HepG2 (cell line): ENCODE data around the gene KIF22. TPM values are rescaled to one million over a fixed set of nuclear protein-coding genes. Genes with fewer than 3 reads are reported as not detected.
"Not testable (repeated sequence)": the region's sequence is repeated elsewhere in the genome, so short reads cannot be mapped to it uniquely, and the experiment has no call there.

Source experiments
- ATAC-seq: fragments of 200-7000 bp; cut with Tn5 transposase; 3 replicates; pipeline ENCODE4 v1.9.1; 2020; ENCODE audit warnings: mild to moderate bottlenecking, moderate library complexity
- BruUV-seq: library from RNA; stranded (reverse); fragments of 400-500 nt; replicated peaks from 2 replicates; lab custom pipeline; 2021; lab: Mats Ljungman, UMichigan
- CTCF ChIA-PET: fragments of 300-600 bp; formaldehyde crosslinking; extraction: SDS; loops from one replicate; lab custom pipeline; 2021; ENCODE audit warnings: low total read pairs, inconsistent platforms, low intra/inter-chr PET ratio; lab: Yijun Ruan, JAX
- POLR2A ChIA-PET: fragments of 350-600 bp; sonication (Branson Sonifier 250); formaldehyde crosslinking; loops from one replicate; lab custom pipeline; 2020; ENCODE audit warnings: antibody characterized with exemption, inconsistent platforms; lab: Yijun Ruan, JAX
- DNase-seq: peaks from one replicate; pipeline ENCODE4 v3.0.0-alpha.2; 2015; ENCODE audit warnings: low spot score
- FAIRE-seq: peaks from 3 replicates; lab custom pipeline; 2011; peaks lifted over from hg19 to GRCh38; lab: Jason Lieb, UNC
- H2AFZ ChIP-seq: one replicate; pipeline ENCODE4 v1.6.1; 2011; ENCODE audit warnings: low read length, inconsistent platforms
- H3K27ac ChIP-seq: fragments of 300-600 bp; 3 replicates; pipeline ENCODE4 v1.8.0; 2011; ENCODE audit warnings: mixed run types, mild to moderate bottlenecking, mixed read lengths, low read length, inconsistent platforms; ENCODE audit not compliant: insufficient read depth; ENCODE audit errors: extremely low read length
- H3K27me3 ChIP-seq, 2 experiments: fragments of 200-600 bp in 1 of 2; 2 replicates in 1 of 2; 3 replicates in 1 of 2; pipeline versions ENCODE4 v1.6.0 to v1.8.0; 2011; ENCODE audit warnings: low read length in 2 of 2, mild to moderate bottlenecking in 2 of 2, moderate library complexity in 2 of 2, inconsistent platforms in 1 of 2; ENCODE audit not compliant: insufficient read depth in 2 of 2, control insufficient read depth in 1 of 2
- H3K36me3 ChIP-seq, 2 experiments: fragments of 200-600 bp in 1 of 2; replicated peaks in 1 of 2; 2 replicates in 1 of 2; 3 replicates in 1 of 2; pipeline versions ENCODE4 v1.5.1 to v1.8.0; 2011; ENCODE audit warnings: low read length in 2 of 2, inconsistent platforms in 1 of 2; ENCODE audit not compliant: insufficient read depth in 2 of 2, control insufficient read depth in 1 of 2
- H3K4me1 ChIP-seq: 2 replicates; pipeline ENCODE4 v1.5.1; 2012; ENCODE audit warnings: low read length, inconsistent platforms; ENCODE audit not compliant: insufficient read depth
- H3K4me2 ChIP-seq: 2 replicates; pipeline ENCODE4 v1.6.0; 2011; ENCODE audit warnings: low read depth, low read length, inconsistent platforms
- H3K4me3 ChIP-seq, 3 experiments: fragments of 200-600 bp in 1 of 3; sonication (generic), shearing (Covaris generic) in 1 of 3; replicated peaks in 1 of 3; 2 replicates each; pipeline ENCODE4 v1.5.1; 2011 to 2016; ENCODE audit warnings: low read length in 3 of 3, inconsistent platforms in 2 of 3, low read depth in 2 of 3, mild to moderate bottlenecking in 2 of 3, control low read depth in 1 of 3, mixed read lengths in 1 of 3; ENCODE audit not compliant: insufficient read depth in 1 of 3
- H3K79me2 ChIP-seq: one replicate; pipeline ENCODE4 v1.6.1; 2011; ENCODE audit warnings: low read length, inconsistent platforms; ENCODE audit not compliant: insufficient read depth
- H3K9ac ChIP-seq: 2 replicates; pipeline ENCODE4 v1.6.0; 2011; ENCODE audit warnings: mild to moderate bottlenecking, low read depth, low read length, inconsistent platforms; ENCODE audit not compliant: insufficient read depth
- H3K9me3 ChIP-seq: 2 replicates; pipeline ENCODE4 v1.5.1; 2012; ENCODE audit warnings: mild to moderate bottlenecking, low read length
- H4K20me1 ChIP-seq: 2 replicates; pipeline ENCODE4 v1.6.0; 2011; ENCODE audit warnings: inconsistent platforms, mild to moderate bottlenecking, low read length, moderate library complexity; ENCODE audit not compliant: insufficient read depth
- FLYWCH1 ChIP-seq: sonication (generic); formaldehyde crosslinking; IDR thresholded peaks from 2 replicates; pipeline ENCODE4 v1.8.1; 2023; ENCODE audit warnings: mild to moderate bottlenecking, missing genetic modification reagents
- GFI1 ChIP-seq: sonication (generic); formaldehyde crosslinking; IDR thresholded peaks from 2 replicates; pipeline ENCODE4 v1.5.0; 2020; ENCODE audit warnings: missing genetic modification reagents, mild to moderate bottlenecking, borderline replicate concordance
- HDAC1 ChIP-seq: sonication (generic); formaldehyde crosslinking; IDR thresholded peaks from 2 replicates; pipeline ENCODE4 v1.5.1; 2020; ENCODE audit warnings: mild to moderate bottlenecking, missing genetic modification reagents
- HNRNPUL1 ChIP-seq: fragments of 200-400 bp; formaldehyde crosslinking; IDR thresholded peaks from 2 replicates; pipeline ENCODE4 v1.6.1; 2017; ENCODE audit warnings: low read depth, mild to moderate bottlenecking, low read length, moderate library complexity
- HOXA5 ChIP-seq: sonication (generic); formaldehyde crosslinking; IDR thresholded peaks from 2 replicates; pipeline ENCODE4 v1.4.0; 2020; ENCODE audit warnings: missing genetic modification reagents
- MEF2D ChIP-seq: sonication (generic); formaldehyde crosslinking; IDR thresholded peaks from 2 replicates; pipeline ENCODE4 v1.5.1; 2020; ENCODE audit warnings: mild to moderate bottlenecking, missing genetic modification reagents
- PHF20 ChIP-seq: sonication (generic); formaldehyde crosslinking; IDR thresholded peaks from 2 replicates; pipeline ENCODE4 v1.5.0; 2020; ENCODE audit warnings: mild to moderate bottlenecking, missing genetic modification reagents
- PHF21A ChIP-seq: sonication (generic); formaldehyde crosslinking; IDR thresholded peaks from 2 replicates; pipeline ENCODE4 v1.5.0; 2020; ENCODE audit warnings: mild to moderate bottlenecking, missing genetic modification reagents
- WIZ ChIP-seq: sonication (generic); formaldehyde crosslinking; IDR thresholded peaks from 2 replicates; pipeline ENCODE4 v1.5.1; 2020; ENCODE audit warnings: mild to moderate bottlenecking, missing genetic modification reagents
- YEATS4 ChIP-seq: sonication (generic); formaldehyde crosslinking; IDR thresholded peaks from 2 replicates; pipeline ENCODE4 v1.4.0; 2020; ENCODE audit warnings: missing genetic modification reagents, borderline replicate concordance
- ZNF264 ChIP-seq: sonication (generic); formaldehyde crosslinking; IDR thresholded peaks from 2 replicates; pipeline ENCODE4 v1.4.0; 2020; ENCODE audit warnings: missing genetic modification reagents
- ZNF484 ChIP-seq: sonication (generic); formaldehyde crosslinking; IDR thresholded peaks from 2 replicates; pipeline ENCODE4 v1.5.1; 2020; ENCODE audit warnings: mild to moderate bottlenecking, low read depth, missing genetic modification reagents, borderline replicate concordance
- ZNF549 ChIP-seq: sonication (generic); formaldehyde crosslinking; IDR thresholded peaks from 2 replicates; pipeline ENCODE4 v1.5.0; 2020; ENCODE audit warnings: missing genetic modification reagents
- ZNF562 ChIP-seq: sonication (generic); formaldehyde crosslinking; IDR thresholded peaks from 2 replicates; pipeline ENCODE4 v1.8.0; 2022; ENCODE audit warnings: missing genetic modification reagents, borderline replicate concordance
- ZNF574 ChIP-seq: sonication (generic); formaldehyde crosslinking; IDR thresholded peaks from 2 replicates; pipeline ENCODE4 v1.4.0; 2020; ENCODE audit warnings: missing genetic modification reagents
- WGBS: methylation state at CpG from one replicate; pipeline ENCODE4 v1.1.6; 2017; ENCODE audit warnings: low lambda C conversion rate; 5-methylcytosine and 5-hydroxymethylcytosine counted together
- in situ Hi-C: cut with HindIII; loops from 2 replicates; pipeline ENCODE4 v1.10.0; 2017; ENCODE audit warnings: low pct_unique_long_range_greater_than_20kb; ENCODE audit not compliant: extremely low pct_ligation_motif_present
- intact Hi-C: fragments of 100-400 bp; cut with micrococcal nuclease; formaldehyde crosslinking; loops from one replicate; pipeline ENCODE4 v1.10.0; 2022; ENCODE audit not compliant: unreplicated experiment
- polyA plus RNA-seq, 8 experiments: library from polyadenylated mRNA; depleted of rRNA in 3 of 8; stranded (reverse) in 7 of 8; unstranded in 1 of 8; fragments of >200 nt; fragmentation: Illumina TruSeq in 4 of 8; extraction: Trizol in 4 of 8; gene quantifications; 2 replicates each; pipeline versions ENCODE4 v1.2.1 to v1.2.3, GENCODE V29; 2011 to 2016; ENCODE audit warnings: low read depth in 4 of 8, missing spikeins in 1 of 8, mixed read lengths in 1 of 8; ENCODE audit not compliant: insufficient read depth in 1 of 8
- total RNA-seq, 5 experiments: library from RNA; depleted of rRNA; stranded (reverse); fragments of >200 nt; fragmentation: Illumina TruSeq; extraction: Trizol; gene quantifications; 2 replicates each; pipeline ENCODE4 v1.2.3, GENCODE V29; 2016; ENCODE audit warnings: low read depth in 1 of 5

Gene KIF22
- total and polyA plus RNA-seq, 2 of the 13 experiments (the other 11 are each of a cell fraction or from before 2014, with no cell fraction given): 95.8 to 118 TPM

GRCh38 chr16:29757086-29757485, 33.5 kb upstream of the KIF22 start:
- peaks cover 71% of the 10 kb centered on the region for H3K4me1 ChIP-seq
- H3K4me3 ChIP-seq, H3K9ac ChIP-seq, H3K9me3 ChIP-seq, H3K79me2 ChIP-seq, H2AFZ ChIP-seq, H3K27ac ChIP-seq, ATAC-seq, H3K36me3 ChIP-seq, H4K20me1 ChIP-seq, H3K27me3 ChIP-seq, DNase-seq, intact Hi-C loops, CTCF ChIA-PET, BruUV-seq, H3K4me2 ChIP-seq, in situ Hi-C loops, FAIRE-seq: not testable (repeated sequence)
- POLR2A ChIA-PET: interaction anchor here (1.1 to 1.7 kb wide), 2 partner anchors 33 to 59 kb away, joined by 6 to 10 read pairs; partner anchors contain the start of genes KIF22 and PAGR1
- 50% methylated on average over 8 of the region's 8 CpGs for WGBS

- ChIA-PET CTCF (no interaction called here), POLR2A (interaction anchor here (0.7 to 1.7 kb wide), 5 partner anchors 12 to 58 kb away, joined by 3 to 10 read pairs (median 3); partner anchors contain the start of genes KIF22 and PAGR1)
- Histone ChIP-seq H3K4me2 (peak overlapping the region; percentile 75), H2AFZ (no peak overlapping the region), H3K79me2 (no peaks in the 10 kb centered on the region), H3K36me3 (no peaks in the 10 kb centered on the region), H3K27ac (peak overlapping the region; percentile 69), H3K4me1 (peaks cover 79% of the 10 kb centered on the region), H3K4me3 (peak overlapping the region in 2 of 3 experiments; percentile 25 to 41; a peak in 3 of 6 replicates), H4K20me1 (no peaks in the 10 kb centered on the region), H3K9me3 (no peaks in the 10 kb centered on the region), H3K9ac (peak overlapping the region; percentile 29; the same call in 1 of the 2 replicates), H3K27me3 (no peaks in the 10 kb centered on the region)
- WGBS: 7% methylated on average over 6 of the region's 6 CpGs
- ATAC-seq: peak; percentile 80
- in situ Hi-C loops: no loop called here
- peak; percentile 82 for DNase-seq
- BruUV-seq: no TSS peak
- peak; percentile 93 for FAIRE-seq
- intact Hi-C loops: no loop called here
- TF ChIP-seq PHF21A (CRISPR knock-in tag): peak; percentile 93
- TF ChIP-seq ZNF549: no peak
- TF ChIP-seq GFI1 (CRISPR knock-in tag): peak; percentile 86
- no peak for TF ChIP-seq MEF2D
- no peak for TF ChIP-seq PHF20
- peak; percentile 37; the same call in 1 of the 2 replicates for TF ChIP-seq HDAC1
- TF ChIP-seq YEATS4 (CRISPR knock-in tag): 0 out of 2 replicates have a peak, but pooled peaks have one; percentile 20
- TF ChIP-seq HOXA5 (CRISPR knock-in tag): peak; percentile 32; the same call in 1 of the 2 replicates
- TF ChIP-seq WIZ (CRISPR knock-in tag): no peak
- TF ChIP-seq HNRNPUL1: no peak
- no peak for TF ChIP-seq FLYWCH1 (CRISPR knock-in tag)
- no peak for TF ChIP-seq ZNF562
- TF ChIP-seq ZNF264: no peak
- TF ChIP-seq ZNF484: no peak
- peak; percentile 34; the same call in 1 of the 2 replicates for TF ChIP-seq ZNF574 (CRISPR knock-in tag)
These were observed 32.5 kb upstream of the KIF22 start for GRCh38 chr16:29757950-29758466.
